ENCODE results near the gene B3GNT3. TPM values are rescaled to one million over a fixed set of nuclear protein-coding genes. Genes with fewer than 3 reads are reported as not detected.

The B3GNT3 gene
- total and polyA plus RNA-seq, 10 donors: 0.05 to 1.6 (median 0.75) TPM; not detected in 3

DNA sequence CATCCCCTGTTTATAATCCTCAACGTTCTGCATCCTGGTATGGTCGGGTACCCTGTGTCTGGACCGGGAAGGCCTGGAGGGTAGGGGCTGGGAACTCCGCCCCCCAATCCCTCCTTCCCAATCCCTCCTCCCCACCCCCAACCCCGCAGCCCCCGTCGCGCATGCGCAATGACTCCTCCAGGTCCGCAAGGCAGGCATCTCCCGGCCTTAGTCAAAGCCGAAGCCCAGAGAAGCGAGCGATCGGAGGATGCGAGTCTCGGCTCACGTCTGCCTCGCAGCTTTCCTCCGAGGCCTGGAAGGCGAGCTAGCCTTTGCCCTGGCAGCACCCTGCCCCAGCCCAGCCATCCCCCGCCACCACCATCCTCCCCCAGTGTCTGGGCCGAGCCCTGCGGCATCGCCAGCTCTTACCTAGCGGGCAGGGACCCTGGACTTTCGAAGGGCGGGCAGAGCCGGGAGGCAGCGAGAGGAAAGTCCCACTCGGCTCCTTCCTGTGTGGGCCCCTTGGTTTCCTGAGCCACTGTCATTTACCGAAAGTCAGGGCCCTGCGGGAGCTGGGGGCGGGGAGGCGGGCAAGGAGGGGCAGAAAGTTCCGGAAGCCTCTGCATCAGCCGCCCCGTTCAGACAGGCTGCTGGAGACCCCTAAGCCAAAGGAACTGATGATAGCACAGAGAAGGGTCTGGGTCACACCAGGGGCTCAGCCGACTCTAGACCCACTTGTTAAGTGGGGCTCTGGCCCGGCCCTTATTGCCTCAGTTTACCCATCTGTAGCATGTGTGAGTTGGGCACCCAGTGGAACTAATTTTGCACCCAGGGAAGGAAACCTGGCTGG is 52.8 kb downstream of the B3GNT3 start, which contains the start of gene JAK3:
JAK3 (minus strand) TSS at position 445 of the 829 bp plus-strand sequence. CDS start 3,565 bp downstream, outside the sequence.
- H3K27me3 ChIP-seq (replicated peaks in 1 of 7): no peaks in the 10 kb centered on the region
- H3K4me3 ChIP-seq: peak within 1 kb of the TSS; percentile 34 to 86 (median 58)
- peaks cover 55 to 97% (median 87%) of the 10 kb centered on the region in 6 donors for H3K4me1 ChIP-seq
- no peaks in the 10 kb centered on the region for H3K9me3 ChIP-seq
- peak; percentile 94 for DNase-seq
- TF ChIP-seq POLR2AphosphoS5 (IDR thresholded peaks at IDR 0.05) (peak; percentile 88 to 92 (median 90)), CTCF (IDR thresholded peaks at IDR 0.05 in 8 of 11, conservative IDR thresholded peaks at IDR 0.05 in 3 of 11) (peak in 1 of 11 experiments; percentile 21), POLR2A (IDR thresholded peaks at IDR 0.05) (no peak)
- peaks cover 0 to 20% (median 17%) of the 10 kb centered on the region in 6 donors for H3K36me3 ChIP-seq
- peak within 1 kb of the TSS; percentile 94 to 100 (median 97) for H3K27ac ChIP-seq
- intact Hi-C loops (cut with DNase I; ENCODE audit: low total_unique reads): no loop called here
- 0 to 4% (median 1%) methylated on average over 11 to 40 of the region's 40 CpGs for WGBS, 5 donors

GRCh38 chr19:17848595-17849292 is 53.8 kb downstream of the B3GNT3 start:
- WGBS, 5 donors: 51 to 73% (median 68%) methylated on average over 14 of the region's 14 CpGs
- no peak for DNase-seq
- peak overlapping the region in 3 of 8 donors; percentile 57 to 86 (median 58) for H3K4me3 ChIP-seq
- intact Hi-C loops (cut with DNase I; ENCODE audit: low total_unique reads): no loop called here
- peaks cover 0 to 10% (median 7%) of the 10 kb centered on the region in 6 donors for H3K36me3 ChIP-seq
- H3K9me3 ChIP-seq: no peaks in the 10 kb centered on the region
- TF ChIP-seq POLR2A (IDR thresholded peaks at IDR 0.05) (no peak), POLR2AphosphoS5 (IDR thresholded peaks at IDR 0.05) (peak in 2 of 3 donors; percentile 20 to 21), CTCF (IDR thresholded peaks at IDR 0.05 in 8 of 11, conservative IDR thresholded peaks at IDR 0.05 in 3 of 11) (no peak)
- no peaks in the 10 kb centered on the region for H3K27me3 ChIP-seq (replicated peaks in 1 of 7)
- peaks cover 55 to 87% (median 79%) of the 10 kb centered on the region in 6 donors for H3K4me1 ChIP-seq
- H3K27ac ChIP-seq: peak overlapping the region; percentile 94 to 100 (median 97)

DNA sequence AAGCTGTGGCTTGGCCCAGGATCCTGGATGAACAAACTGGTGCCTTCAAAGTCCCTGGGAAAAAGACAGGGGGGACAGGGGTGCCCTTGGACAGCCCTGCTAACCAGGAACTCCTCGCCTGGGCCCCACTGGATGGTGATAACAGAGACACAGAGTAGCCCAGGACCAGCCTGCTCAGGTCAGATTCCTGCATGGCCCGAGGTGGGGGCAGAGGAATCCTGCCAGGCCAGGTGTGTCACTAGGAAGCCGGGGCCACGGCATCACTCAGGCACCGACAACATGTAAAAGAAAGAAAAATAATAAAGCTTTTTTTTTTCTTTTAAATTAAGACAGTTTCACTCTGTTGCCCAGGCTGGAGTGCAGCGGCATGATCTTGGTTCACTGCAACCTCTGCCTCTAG is 59.1 kb downstream of the B3GNT3 start:
- no peaks in the 10 kb centered on the region for H3K27me3 ChIP-seq (replicated peaks in 1 of 7)
- peaks cover 25 to 49% (median 39%) of the 10 kb centered on the region in 6 donors for H3K4me1 ChIP-seq
- H3K27ac ChIP-seq: no peak overlapping the region
- intact Hi-C loops (cut with DNase I; ENCODE audit: low total_unique reads): loop anchor here (5.0 kb wide), 1 partner anchor 147 kb away; no protein-coding TSS in a partner anchor
- 88 to 95% (median 93%) methylated on average over 6 of the region's 6 CpGs for WGBS, 5 donors
- no peak for DNase-seq
- H3K36me3 ChIP-seq: no peaks in the 10 kb centered on the region
- no peaks in the 10 kb centered on the region for H3K9me3 ChIP-seq
- TF ChIP-seq POLR2A (IDR thresholded peaks at IDR 0.05) (no peak), CTCF (IDR thresholded peaks at IDR 0.05 in 8 of 11, conservative IDR thresholded peaks at IDR 0.05 in 3 of 11) (no peak), POLR2AphosphoS5 (IDR thresholded peaks at IDR 0.05) (no peak)
- H3K4me3 ChIP-seq: no peak overlapping the region

Data from spleen (tissue), 11 donors.